Measurements from ENCODE around the gene DNAJB14. TPM values are rescaled to one million over a fixed set of nuclear protein-coding genes. Genes with fewer than 3 reads are reported as not detected.

The DNAJB14 gene
- total and polyA plus RNA-seq, 2 experiments from 2014 or later = 30.4 to 44.7 TPM

GRCh38 chr4:99949034-99949998 lies 2.9 kb upstream of the DNAJB14 start:
- 1 to 2% methylated on average over 62 to 92 of the region's 98 CpGs for WGBS, 2 experiments (ENCODE audit: low coverage in 1 of 2, low lambda C conversion rate in 2 of 2, missing lambda C conversion rate in 2 of 2)
- H2AFZ ChIP-seq = peak overlapping the region; percentile 94
- peak overlapping the region; percentile 94 for H3K27ac ChIP-seq
- no peaks in the 10 kb centered on the region for H3K9me3 ChIP-seq (ENCODE audit: low read depth)
- H3K36me3 ChIP-seq (ENCODE audit: low read depth) = peaks cover 9% of the 10 kb centered on the region; the same call in 1 of the 2 replicates
- peaks cover 32% of the 10 kb centered on the region for H3F3A ChIP-seq (ENCODE audit: insufficient read depth)
- peak; percentile 97 for DNase-seq
- H4K20me1 ChIP-seq (ENCODE audit: insufficient read depth) = no peaks in the 10 kb centered on the region
- H3K79me2 ChIP-seq (ENCODE audit: insufficient read depth) = peaks cover 43% of the 10 kb centered on the region
- H3K4me2 ChIP-seq (ENCODE audit: unreplicated experiment) = peak overlapping the region; percentile 91
- no peaks in the 10 kb centered on the region for H3K27me3 ChIP-seq (replicated peaks; ENCODE audit: insufficient read depth)
- H3K9ac ChIP-seq = peak overlapping the region; percentile 98
- H3K9me2 ChIP-seq (ENCODE audit: insufficient read depth) = no peaks in the 10 kb centered on the region
- H3K4me1 ChIP-seq (ENCODE audit: insufficient read depth) = peaks cover 24% of the 10 kb centered on the region
- in situ Hi-C loops (cut with MboI) = no loop called here
- peak overlapping the region; percentile 99 for H3K4me3 ChIP-seq
- TF ChIP-seq EZH2phosphoT487 (IDR thresholded peaks at IDR 0.05; ENCODE audit: insufficient read depth, low read depth) (no peak), EZH2 (IDR thresholded peaks at IDR 0.05; ENCODE audit: insufficient read depth, poor library complexity, severe bottlenecking) (no peak)

DNA sequence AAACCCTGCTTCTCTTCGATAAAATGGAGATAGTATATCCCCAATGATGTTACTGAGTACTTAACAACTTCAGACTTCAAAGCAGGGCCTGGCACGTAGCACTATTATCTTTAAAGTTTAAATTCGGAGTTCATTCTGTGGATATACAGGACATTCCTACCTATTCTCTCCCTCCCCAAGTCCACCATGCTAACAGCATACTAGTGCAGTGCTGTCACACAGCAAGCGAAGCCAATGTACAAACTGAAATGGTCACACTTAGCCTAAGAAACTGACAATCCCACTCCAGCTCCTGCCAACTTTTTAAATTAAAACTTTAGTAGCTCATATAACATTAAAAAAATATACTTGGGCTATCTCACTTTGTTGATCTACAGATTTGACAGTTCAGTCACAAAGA lies 1.2 kb upstream of the DNAJB14 start:
- Histone ChIP-seq H3K27me3 (replicated peaks; ENCODE audit: insufficient read depth) (no peaks in the 10 kb centered on the region), H4K20me1 (ENCODE audit: insufficient read depth) (no peaks in the 10 kb centered on the region), H3K9ac (peak overlapping the region; percentile 98), H3K9me3 (ENCODE audit: low read depth) (no peaks in the 10 kb centered on the region), H3K9me2 (ENCODE audit: insufficient read depth) (no peaks in the 10 kb centered on the region), H2AFZ (peak overlapping the region; percentile 77), H3F3A (ENCODE audit: insufficient read depth) (peaks cover 32% of the 10 kb centered on the region), H3K4me2 (ENCODE audit: unreplicated experiment) (peak overlapping the region; percentile 91), H3K27ac (peak overlapping the region; percentile 94), H3K4me1 (ENCODE audit: insufficient read depth) (peaks cover 38% of the 10 kb centered on the region), H3K36me3 (ENCODE audit: low read depth) (peaks cover 9% of the 10 kb centered on the region), H3K79me2 (ENCODE audit: insufficient read depth) (peaks cover 61% of the 10 kb centered on the region), H3K4me3 (peak overlapping the region; percentile 99)
- WGBS, 2 experiments (ENCODE audit: low coverage in 1 of 2, low lambda C conversion rate in 2 of 2, missing lambda C conversion rate in 2 of 2) = 77 to 78% methylated on average over 4 of the region's 4 CpGs
- DNase-seq = peak; percentile 31
- TF ChIP-seq EZH2 (IDR thresholded peaks at IDR 0.05; ENCODE audit: insufficient read depth, poor library complexity, severe bottlenecking) (no peak), EZH2phosphoT487 (IDR thresholded peaks at IDR 0.05; ENCODE audit: insufficient read depth, low read depth) (no peak)
- in situ Hi-C loops (cut with MboI) = no loop called here

DNA sequence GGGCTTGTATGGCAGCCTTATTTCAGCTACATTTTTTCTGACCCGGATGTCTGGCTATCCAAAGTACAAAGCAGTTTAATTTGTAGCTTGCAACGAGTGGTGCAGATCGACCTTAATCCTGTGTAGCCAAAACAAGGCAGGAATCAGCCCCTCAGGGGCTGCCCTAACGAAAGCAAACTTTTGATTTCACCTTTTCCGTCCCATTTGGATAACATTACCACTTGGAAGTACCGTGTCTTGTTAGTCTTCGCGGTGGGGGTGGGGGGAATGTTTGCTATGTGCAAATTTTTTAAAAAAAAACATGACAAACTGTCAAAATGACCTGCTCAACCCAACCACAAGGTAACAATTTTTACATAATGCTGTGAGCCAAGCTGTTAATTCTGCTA lies 766 bp upstream of the DNAJB14 start:
- H3F3A ChIP-seq (ENCODE audit: insufficient read depth) = peaks cover 32% of the 10 kb centered on the region
- H3K9me3 ChIP-seq (ENCODE audit: low read depth) = no peaks in the 10 kb centered on the region
- 26 to 27% methylated on average over 8 of the region's 8 CpGs for WGBS, 2 experiments (ENCODE audit: low coverage in 1 of 2, low lambda C conversion rate in 2 of 2, missing lambda C conversion rate in 2 of 2)
- peak overlapping the region; percentile 99 for H3K4me3 ChIP-seq
- peaks cover 65% of the 10 kb centered on the region for H3K79me2 ChIP-seq (ENCODE audit: insufficient read depth)
- no peaks in the 10 kb centered on the region for H3K9me2 ChIP-seq (ENCODE audit: insufficient read depth)
- no peaks in the 10 kb centered on the region for H4K20me1 ChIP-seq (ENCODE audit: insufficient read depth)
- peak overlapping the region; percentile 98 for H3K9ac ChIP-seq
- TF ChIP-seq EZH2 (IDR thresholded peaks at IDR 0.05; ENCODE audit: insufficient read depth, poor library complexity, severe bottlenecking) (no peak), EZH2phosphoT487 (IDR thresholded peaks at IDR 0.05; ENCODE audit: insufficient read depth, low read depth) (no peak)
- peak; percentile 38 for DNase-seq
- in situ Hi-C loops (cut with MboI) = no loop called here
- peak overlapping the region; percentile 76 for H3K4me2 ChIP-seq (ENCODE audit: unreplicated experiment)
- peak overlapping the region; percentile 77 for H2AFZ ChIP-seq
- H3K36me3 ChIP-seq (ENCODE audit: low read depth) = peaks cover 9% of the 10 kb centered on the region
- peaks cover 38% of the 10 kb centered on the region for H3K4me1 ChIP-seq (ENCODE audit: insufficient read depth)
- no peaks in the 10 kb centered on the region for H3K27me3 ChIP-seq (replicated peaks; ENCODE audit: insufficient read depth)
- peak overlapping the region; percentile 94 for H3K27ac ChIP-seq

GRCh38 chr4:99945718-99946355 lies 581 bp downstream of the DNAJB14 start:
- Histone ChIP-seq H4K20me1 (ENCODE audit: insufficient read depth) (no peaks in the 10 kb centered on the region), H3K9me2 (ENCODE audit: insufficient read depth) (no peaks in the 10 kb centered on the region), H3K27ac (peak overlapping the region; percentile 94), H3K4me1 (ENCODE audit: insufficient read depth) (peaks cover 35% of the 10 kb centered on the region), H3K79me2 (ENCODE audit: insufficient read depth) (peaks cover 78% of the 10 kb centered on the region), H2AFZ (peak overlapping the region; percentile 77), H3K4me2 (ENCODE audit: unreplicated experiment) (peak overlapping the region; percentile 76), H3K4me3 (peak overlapping the region; percentile 99), H3K27me3 (replicated peaks; ENCODE audit: insufficient read depth) (no peaks in the 10 kb centered on the region), H3F3A (ENCODE audit: insufficient read depth) (peaks cover 32% of the 10 kb centered on the region), H3K9ac (peak overlapping the region; percentile 98), H3K9me3 (ENCODE audit: low read depth) (no peaks in the 10 kb centered on the region), H3K36me3 (ENCODE audit: low read depth) (peaks cover 9% of the 10 kb centered on the region)
- TF ChIP-seq EZH2 (IDR thresholded peaks at IDR 0.05; ENCODE audit: insufficient read depth, poor library complexity, severe bottlenecking) (no peak), EZH2phosphoT487 (IDR thresholded peaks at IDR 0.05; ENCODE audit: insufficient read depth, low read depth) (no peak)
- in situ Hi-C loops (cut with MboI) = no loop called here
- DNase-seq = peak; percentile 67
- WGBS, 2 experiments (ENCODE audit: low coverage in 1 of 2, low lambda C conversion rate in 2 of 2, missing lambda C conversion rate in 2 of 2) = 1% methylated on average over 14 to 24 of the region's 25 CpGs

Measured in GM23248 (cell line).